T-helper 22 cell (primary cell): Measurements from ENCODE around the gene NLE1.
"Not testable (repeated sequence)": the region's sequence is repeated elsewhere in the genome, so short reads cannot be mapped to it uniquely, and the experiment has no call there.

Source experiments
- DNase-seq: peaks from one replicate; pipeline ENCODE4 v3.0.0-alpha.2; 2020; ENCODE audit warnings: low read depth

NLE1 gene

GRCh38 chr17:35141681-35142466 is at the start of gene NLE1:
NLE1 (minus strand) TSS chr17:35142303; CDS start chr17:35142275, 28 bp downstream.
- DNase-seq: peak; percentile 72

DNA sequence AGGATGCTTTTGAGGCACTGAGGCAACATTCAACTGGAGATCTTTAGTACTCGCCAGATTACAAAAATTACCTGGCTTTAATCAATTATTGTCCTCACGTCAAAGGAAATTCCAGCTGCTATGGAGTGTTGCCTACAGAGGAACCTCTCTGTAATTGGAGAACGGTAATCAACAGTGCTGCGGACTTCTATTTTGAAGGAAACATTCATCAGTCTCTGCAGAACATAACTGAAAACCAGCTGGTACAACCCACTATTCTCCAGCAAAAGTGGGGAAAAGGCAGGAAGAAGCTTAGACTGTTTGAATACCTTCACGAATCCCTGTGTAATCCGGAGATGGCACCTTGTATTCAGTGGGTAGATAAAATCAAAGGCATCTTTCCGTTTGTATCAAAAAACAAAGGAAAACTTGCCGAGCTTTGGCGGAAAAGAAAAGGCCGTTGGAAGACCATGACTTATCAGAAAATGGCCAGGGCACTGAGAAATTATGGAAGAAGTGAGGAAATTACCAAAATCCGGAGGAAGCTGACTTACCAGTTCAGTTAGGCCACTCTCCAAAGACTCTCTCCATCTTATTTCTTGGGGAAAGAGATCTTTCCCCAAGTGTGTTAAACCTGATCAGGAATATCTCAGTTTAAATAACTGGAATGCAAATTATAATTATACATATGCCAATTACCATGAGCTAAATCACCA is 49.0 kb upstream of the NLE1 start:
- DNase-seq: no peak

- DNase-seq: no peak
Observed at GRCh38 chr17:35189291-35189690, 47.2 kb upstream of the NLE1 start.

- DNase-seq: no peak
Observed at GRCh38 chr17:35188111-35188510, 46.0 kb upstream of the NLE1 start.

- DNase-seq: no peak
Observed at GRCh38 chr17:35187481-35187880, 45.4 kb upstream of the NLE1 start.

GRCh38 chr17:35185849-35186248 is 43.7 kb upstream of the NLE1 start:
- DNase-seq: no peak

GRCh38 chr17:35184274-35184673 is 42.2 kb upstream of the NLE1 start:
- DNase-seq: no peak

DNA sequence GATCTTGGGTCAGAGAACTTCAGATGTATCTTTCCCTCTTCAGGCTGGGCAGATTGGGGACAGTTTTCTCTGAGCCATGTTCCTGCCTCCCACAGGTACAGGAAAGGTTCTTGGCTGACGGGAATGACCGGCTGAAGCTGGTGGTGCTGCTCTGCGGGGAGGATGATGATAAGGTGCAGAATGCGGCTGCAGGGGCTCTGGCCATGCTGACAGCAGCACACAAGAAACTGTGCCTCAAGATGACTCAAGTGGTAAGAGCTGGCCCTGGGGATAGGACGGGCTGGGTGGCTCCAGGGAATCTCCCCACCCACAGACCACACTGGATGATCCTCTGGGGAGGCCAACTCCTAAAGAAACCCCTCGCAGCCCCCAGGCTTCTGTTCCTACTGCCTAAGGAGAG is 41.2 kb upstream of the NLE1 start:
- DNase-seq: no peak

DNA sequence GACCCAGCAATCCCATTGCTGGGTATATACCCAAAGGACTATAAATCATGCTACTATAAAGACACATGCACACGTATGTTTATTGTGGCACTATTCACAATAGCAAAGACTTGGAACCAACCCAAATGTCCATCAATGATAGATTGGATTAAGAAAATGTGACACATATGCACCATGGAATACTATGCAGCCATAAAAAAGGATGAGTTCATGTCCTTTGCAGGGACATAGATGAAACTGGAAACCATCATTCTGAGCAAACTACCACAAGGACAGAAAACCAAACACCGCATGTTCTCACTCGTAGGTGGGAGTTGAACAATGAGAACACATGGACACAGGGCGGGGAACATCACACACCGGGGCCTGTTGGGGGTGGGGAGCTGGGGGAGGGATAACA is 37.3 kb upstream of the NLE1 start:
- not testable (repeated sequence) for DNase-seq

DNA sequence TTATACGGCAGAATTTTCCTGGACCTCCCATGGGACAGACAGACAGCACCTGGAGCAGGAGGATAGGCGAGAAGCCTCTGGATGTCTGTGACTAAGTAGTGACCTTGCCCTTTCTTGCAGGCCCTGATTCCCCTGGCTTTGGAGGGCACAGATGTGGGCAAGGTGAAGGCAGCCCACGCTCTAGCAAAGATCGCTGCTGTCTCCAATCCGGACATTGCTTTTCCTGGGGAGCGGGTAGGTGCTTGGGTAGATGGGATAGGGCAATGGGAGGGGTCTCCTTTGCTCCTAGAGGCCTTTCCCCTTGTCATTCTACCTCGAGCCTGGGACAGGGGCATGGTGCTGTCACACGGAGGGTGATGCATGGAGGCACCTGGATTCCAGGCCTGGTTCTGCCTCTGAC is 34.8 kb upstream of the NLE1 start:
- no peak for DNase-seq

- no peak for DNase-seq
Observed at GRCh38 chr17:35175638-35176415, 33.7 kb upstream of the NLE1 start.

DNA sequence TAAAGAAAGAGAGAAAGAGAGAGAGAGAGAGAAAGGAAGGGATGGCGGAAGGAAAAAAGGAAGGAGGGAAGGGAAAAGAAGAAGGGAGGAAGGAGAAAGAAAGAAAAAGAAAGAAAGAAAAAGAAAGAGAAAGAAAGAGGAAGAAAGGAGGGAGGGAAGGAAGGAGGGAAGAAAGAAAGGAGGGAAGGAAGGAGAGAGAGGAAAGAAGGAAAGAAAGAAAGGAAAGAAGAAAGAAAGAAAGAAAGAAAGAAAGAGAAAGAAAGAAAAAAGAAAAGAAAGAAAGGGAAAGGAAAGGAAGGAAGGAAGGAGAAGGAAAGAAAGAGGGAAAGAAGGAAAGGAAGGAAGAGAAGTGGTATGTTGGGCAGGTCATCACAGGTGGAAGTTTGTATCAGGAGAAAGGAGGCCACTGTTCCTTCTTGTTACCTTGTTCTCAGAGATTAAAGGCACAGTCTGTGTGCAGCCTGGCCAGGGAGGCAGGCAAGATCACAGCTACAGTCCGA is 32.8 kb upstream of the NLE1 start:
- DNase-seq: no peak

DNA sequence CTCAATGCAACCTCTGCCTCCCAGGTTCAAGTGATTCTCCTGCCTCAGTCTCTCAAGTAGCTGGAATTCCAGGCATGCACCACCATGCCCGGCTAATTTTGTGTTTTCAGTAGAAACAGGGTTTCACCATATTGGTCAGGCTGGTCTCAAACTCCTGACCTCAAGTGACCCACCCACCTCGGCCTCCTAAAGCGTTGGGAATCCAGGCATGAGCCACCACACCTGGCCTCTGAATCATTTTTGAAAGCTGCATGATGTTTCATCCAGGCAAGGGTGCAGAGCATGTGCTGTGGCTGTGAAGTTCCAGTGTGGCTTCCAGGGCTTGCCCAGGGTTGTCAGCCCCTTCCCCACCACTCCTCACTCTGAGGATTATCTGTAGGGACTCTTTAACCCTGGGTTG is 30.2 kb upstream of the NLE1 start:
- DNase-seq: not testable (repeated sequence)

DNA sequence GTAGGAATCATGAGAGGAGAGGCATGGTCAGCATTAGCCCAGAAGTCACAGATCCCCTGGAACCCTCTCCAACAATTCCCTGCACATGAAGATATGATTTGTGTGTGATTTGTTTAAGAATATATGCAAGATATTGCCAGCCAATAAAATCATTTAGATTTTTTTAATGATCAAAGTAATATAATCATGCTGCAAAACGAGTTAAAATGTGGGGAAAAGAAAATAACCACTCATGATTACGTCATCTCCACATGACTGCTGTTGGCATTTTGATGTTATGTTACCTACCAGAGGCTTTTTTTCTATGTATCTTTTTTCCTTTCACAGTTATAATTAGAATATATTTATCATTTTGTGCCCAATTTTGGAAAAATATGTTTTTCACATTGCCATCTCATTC is 29.7 kb upstream of the NLE1 start:
- no peak for DNase-seq

DNA sequence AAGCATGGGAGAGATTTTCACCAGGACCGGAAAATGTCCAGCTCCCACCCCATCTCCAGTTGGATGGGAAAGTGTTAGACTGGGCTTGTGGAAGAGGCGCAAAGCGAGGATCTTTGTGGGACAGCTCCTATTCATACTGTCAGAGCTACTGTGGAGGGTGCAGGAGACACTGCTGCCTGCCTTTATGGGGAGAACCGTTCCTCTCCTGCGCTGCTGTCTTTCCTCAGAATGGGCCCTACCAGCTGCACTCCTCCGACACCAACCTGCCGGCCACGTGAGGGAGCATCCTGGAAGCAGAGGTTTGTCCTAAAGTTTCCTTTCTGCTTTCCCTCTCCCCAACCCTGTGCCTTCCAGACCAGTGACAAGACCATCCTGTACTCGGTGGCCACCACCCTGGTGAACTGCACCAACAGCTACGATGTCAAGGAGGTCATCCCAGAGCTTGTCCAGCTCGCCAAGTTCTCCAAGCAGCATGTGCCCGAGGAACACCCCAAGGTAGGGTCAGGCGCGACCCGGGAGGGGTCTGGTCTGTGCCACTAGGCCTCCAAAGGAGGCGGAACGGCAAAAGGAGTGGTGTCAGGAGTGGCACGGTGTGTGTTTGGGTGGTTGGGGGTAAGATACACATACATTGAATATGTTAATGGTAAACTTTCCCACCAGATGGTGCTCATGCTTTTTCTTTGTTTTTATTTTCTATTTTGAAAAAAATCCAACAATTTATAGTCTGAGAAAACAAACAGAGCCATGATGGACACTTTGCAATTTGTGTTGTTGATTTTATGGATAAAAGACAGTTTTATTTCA is 29.1 kb upstream of the NLE1 start:
- no peak for DNase-seq

DNA sequence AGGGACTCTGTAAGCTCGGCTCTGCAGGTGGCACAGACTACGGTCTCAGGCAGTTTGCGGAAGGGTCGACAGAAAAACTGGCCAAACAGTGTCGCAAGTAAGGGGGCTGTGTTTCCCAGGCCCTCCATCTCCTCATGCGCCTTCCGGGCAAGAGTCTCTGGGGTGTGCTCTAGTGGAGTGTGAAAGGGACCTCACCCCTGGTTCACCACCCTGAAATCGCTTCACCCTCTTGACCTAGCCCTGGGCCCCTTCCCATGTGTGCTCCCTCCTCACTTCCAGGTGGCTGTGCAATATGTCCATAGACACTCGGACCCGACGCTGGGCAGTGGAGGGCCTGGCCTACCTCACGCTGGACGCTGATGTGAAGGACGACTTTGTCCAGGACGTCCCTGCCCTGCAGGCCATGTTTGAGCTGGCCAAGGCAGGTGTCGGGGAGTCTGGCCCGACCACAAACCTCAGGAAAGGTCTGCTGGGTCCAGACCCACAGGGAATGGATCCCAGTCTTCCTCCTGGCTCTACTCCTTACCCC is 27.8 kb upstream of the NLE1 start:
- DNase-seq: no peak

- no peak for DNase-seq
Observed at GRCh38 chr17:35167666-35168065, 25.6 kb upstream of the NLE1 start.

DNA sequence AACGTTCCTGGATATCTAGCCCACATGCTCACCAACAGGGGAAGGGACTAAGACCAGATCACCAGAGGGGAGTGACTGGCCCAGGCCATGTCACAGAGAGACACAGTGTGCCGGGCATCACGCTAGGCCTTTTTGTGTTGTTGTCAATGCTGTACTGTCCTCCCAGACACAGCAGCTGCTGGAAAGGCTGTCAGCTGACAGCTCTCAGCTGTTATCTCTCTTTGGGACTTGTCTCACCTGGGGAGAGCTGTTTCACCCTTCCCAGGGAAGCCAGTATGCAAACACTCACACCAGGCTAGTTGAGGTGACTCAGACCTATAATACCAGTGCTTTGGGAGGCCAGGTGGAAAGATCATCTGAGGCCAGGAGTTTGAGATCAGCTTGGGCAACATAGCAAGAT is 24.9 kb upstream of the NLE1 start:
- DNase-seq: no peak

GRCh38 chr17:35166526-35166925 is 24.4 kb upstream of the NLE1 start:
- DNase-seq: no peak

DNA sequence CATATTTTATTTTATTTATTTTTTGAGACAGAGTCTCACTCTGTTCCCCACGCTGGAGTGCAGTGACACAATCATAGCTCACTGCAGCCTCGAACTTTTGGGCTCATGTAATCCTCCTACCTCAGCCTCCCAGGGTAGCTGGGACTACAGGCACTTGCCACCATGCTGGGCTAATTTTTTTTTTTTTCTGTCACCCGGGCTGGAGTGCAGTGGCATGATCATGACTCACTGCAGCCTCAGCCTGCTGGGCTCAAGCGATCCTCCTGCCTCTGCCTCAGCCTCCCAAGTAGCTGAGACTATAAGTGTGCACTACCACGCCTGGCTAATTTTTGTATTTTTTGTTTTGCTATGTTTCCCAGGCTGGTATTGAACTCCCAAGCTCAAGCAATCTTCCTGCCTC is 22.6 kb upstream of the NLE1 start:
- DNase-seq: no peak

DNA sequence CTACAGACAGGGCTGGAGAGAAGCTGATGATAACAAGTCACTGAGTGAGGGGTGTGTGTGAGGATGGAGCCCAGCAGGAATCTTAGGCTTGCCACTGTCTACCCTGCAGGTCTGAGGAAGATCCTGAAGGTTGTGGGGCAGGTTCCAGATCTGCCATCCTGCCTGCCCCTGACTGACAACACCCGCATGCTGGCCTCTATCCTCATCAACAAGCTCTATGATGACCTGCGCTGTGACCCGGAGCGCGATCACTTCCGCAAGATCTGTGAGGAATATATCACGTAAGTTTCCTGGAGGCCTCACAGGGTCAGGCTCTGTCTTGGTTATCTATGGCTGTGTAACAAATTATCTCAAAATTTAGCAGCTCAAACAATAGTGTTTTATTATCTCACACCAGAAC is 21.8 kb upstream of the NLE1 start:
- DNase-seq: no peak

DNA sequence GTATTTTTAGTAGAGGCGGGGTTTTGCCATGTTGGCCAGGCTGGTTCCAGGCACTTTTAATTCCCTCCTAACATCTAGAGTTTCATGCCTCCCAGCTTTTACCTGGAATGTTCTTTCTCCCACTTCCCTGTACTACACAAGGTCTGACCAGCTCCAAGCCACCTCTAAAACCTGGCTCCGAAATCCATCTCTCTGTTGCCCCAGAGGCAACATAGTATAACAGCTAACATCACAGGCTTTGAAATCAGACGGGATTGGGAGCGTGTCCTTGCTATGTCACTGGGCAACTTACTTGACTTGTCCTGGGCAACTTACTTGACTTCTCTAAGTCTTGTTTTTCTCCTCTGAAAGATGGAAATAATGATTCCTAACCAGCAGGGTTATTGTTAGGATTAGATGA is 20.7 kb upstream of the NLE1 start:
- DNase-seq: no peak
